DOHH2 (cell line): Measurements from ENCODE around the gene HCLS1.

Experiments used
- H3F3A ChIP-seq: fragments of 200-600 bp; sonication (generic), shearing (Covaris generic); 2 replicates; pipeline ENCODE4 v1.6.0; 2016; ENCODE audit warnings: antibody characterized with exemption, mild to moderate bottlenecking; ENCODE audit not compliant: control insufficient read depth, insufficient read depth
- H3K27ac ChIP-seq: fragments of 200-600 bp; sonication (generic); 2 replicates; pipeline ENCODE4 v1.5.1; 2014; ENCODE audit warnings: low read depth, mild to moderate bottlenecking, low read length, moderate library complexity
- H3K27me3 ChIP-seq: fragments of 200-600 bp; sonication (generic); 2 replicates; pipeline ENCODE4 v1.6.1; 2014; ENCODE audit warnings: mild to moderate bottlenecking, low read length, mixed read lengths; ENCODE audit not compliant: control insufficient read depth
- H3K36me3 ChIP-seq: fragments of 200-600 bp; sonication (generic); 2 replicates; pipeline ENCODE4 v1.6.1; 2014; ENCODE audit warnings: mild to moderate bottlenecking, low read length, moderate library complexity, mixed read lengths; ENCODE audit not compliant: control insufficient read depth
- H3K4me1 ChIP-seq: fragments of 200-600 bp; sonication (generic); 2 replicates; pipeline ENCODE4 v1.6.1; 2014; ENCODE audit warnings: mild to moderate bottlenecking, low read length, mixed read lengths; ENCODE audit not compliant: control insufficient read depth
- H3K4me2 ChIP-seq: fragments of 200-600 bp; sonication (generic); 2 replicates; pipeline ENCODE4 v1.6.0; 2014; ENCODE audit warnings: mild to moderate bottlenecking, low read length, moderate library complexity
- H3K4me3 ChIP-seq: fragments of 200-600 bp; sonication (generic); 2 replicates; pipeline ENCODE4 v1.5.1; 2014; ENCODE audit warnings: mild to moderate bottlenecking, low read length, mixed read lengths
- H3K79me2 ChIP-seq: fragments of 200-600 bp; sonication (generic); 2 replicates; pipeline ENCODE4 v1.6.1; 2014; ENCODE audit warnings: mild to moderate bottlenecking, low read length, mixed read lengths; ENCODE audit not compliant: control insufficient read depth
- H3K9me2 ChIP-seq: fragments of 200-600 bp; sonication (generic); replicated peaks from 2 replicates; pipeline ENCODE4 v1.6.1; 2014; ENCODE audit warnings: mild to moderate bottlenecking, low read length, mixed read lengths; ENCODE audit not compliant: control insufficient read depth
- H3K9me3 ChIP-seq: fragments of 200-600 bp; sonication (generic); 2 replicates; pipeline ENCODE4 v1.6.1; 2014; ENCODE audit warnings: antibody characterized with exemption, low read length, mixed read lengths; ENCODE audit not compliant: control insufficient read depth, insufficient read depth
- H4K20me1 ChIP-seq: fragments of 200-600 bp; sonication (generic); 2 replicates; pipeline ENCODE4 v1.6.0; 2014; ENCODE audit warnings: low read depth, mild to moderate bottlenecking, antibody characterized with exemption, low read length, moderate library complexity; ENCODE audit not compliant: control insufficient read depth, insufficient read depth
- EZH2phosphoT487 ChIP-seq: fragments of 200-600 bp; sonication (generic); IDR thresholded peaks from 2 replicates; pipeline ENCODE4 v1.6.1; 2017; ENCODE audit warnings: borderline replicate concordance, mild to moderate bottlenecking, antibody characterized with exemption, low read length, moderate library complexity, mixed read lengths
- TF ChIP-seq, protein P1 (sequence below): fragments of 200-600 bp; sonication (generic); IDR thresholded peaks from one replicate; pipeline ENCODE4 v1.5.1; 2014; ENCODE audit warnings: antibody characterized with exemption, mild to moderate bottlenecking, low read depth, low read length; ENCODE audit not compliant: poor library complexity, severe bottlenecking

The HCLS1 gene, protein sequence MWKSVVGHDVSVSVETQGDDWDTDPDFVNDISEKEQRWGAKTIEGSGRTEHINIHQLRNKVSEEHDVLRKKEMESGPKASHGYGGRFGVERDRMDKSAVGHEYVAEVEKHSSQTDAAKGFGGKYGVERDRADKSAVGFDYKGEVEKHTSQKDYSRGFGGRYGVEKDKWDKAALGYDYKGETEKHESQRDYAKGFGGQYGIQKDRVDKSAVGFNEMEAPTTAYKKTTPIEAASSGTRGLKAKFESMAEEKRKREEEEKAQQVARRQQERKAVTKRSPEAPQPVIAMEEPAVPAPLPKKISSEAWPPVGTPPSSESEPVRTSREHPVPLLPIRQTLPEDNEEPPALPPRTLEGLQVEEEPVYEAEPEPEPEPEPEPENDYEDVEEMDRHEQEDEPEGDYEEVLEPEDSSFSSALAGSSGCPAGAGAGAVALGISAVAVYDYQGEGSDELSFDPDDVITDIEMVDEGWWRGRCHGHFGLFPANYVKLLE

DNA sequence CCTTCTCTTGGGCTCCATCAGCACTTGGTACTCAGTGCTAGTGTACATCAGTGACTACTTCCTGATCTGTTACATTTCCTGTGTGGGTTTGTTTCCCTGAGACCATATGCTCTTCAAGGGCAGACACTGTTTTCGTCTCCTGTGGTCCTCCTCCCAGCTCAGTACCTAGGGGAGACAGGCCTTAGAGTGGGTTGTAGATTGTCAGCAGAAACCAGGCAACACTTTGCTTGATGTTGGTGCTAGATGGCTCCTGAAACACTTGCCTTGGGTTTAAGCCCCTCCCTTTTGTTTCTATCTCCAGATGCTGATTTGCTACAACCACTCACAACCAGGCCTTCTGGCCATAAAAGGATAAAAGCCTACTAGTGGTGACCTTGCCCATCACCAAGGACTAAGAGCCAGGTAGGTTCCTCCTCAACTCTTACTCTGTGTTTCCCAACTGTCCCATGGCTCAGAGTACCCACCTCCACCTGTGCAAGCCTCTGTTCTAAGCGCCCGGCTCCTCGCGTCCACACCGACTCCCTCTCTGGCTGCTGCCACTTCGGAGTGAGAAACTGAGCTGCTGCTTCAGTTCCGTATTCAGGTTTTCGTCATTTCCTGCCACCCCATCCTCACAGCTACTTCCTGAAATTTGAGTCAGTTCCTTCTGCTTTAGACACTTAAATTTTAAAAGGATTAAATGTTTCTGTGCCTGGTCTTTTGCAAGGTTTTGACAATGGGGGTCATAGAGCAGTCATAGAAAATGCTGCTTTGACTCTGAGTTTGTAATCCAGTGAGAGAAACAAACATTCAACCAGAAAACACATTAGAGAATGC, at the start of gene HCLS1:
TSS of gene HCLS1 (minus strand) at position 548 of the 816 bp plus-strand sequence. CDS start 2,556 bp downstream, outside the sequence.
- TF ChIP-seq, protein P1, sequence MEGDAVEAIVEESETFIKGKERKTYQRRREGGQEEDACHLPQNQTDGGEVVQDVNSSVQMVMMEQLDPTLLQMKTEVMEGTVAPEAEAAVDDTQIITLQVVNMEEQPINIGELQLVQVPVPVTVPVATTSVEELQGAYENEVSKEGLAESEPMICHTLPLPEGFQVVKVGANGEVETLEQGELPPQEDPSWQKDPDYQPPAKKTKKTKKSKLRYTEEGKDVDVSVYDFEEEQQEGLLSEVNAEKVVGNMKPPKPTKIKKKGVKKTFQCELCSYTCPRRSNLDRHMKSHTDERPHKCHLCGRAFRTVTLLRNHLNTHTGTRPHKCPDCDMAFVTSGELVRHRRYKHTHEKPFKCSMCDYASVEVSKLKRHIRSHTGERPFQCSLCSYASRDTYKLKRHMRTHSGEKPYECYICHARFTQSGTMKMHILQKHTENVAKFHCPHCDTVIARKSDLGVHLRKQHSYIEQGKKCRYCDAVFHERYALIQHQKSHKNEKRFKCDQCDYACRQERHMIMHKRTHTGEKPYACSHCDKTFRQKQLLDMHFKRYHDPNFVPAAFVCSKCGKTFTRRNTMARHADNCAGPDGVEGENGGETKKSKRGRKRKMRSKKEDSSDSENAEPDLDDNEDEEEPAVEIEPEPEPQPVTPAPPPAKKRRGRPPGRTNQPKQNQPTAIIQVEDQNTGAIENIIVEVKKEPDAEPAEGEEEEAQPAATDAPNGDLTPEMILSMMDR, result peak; percentile 33
- no peak for TF ChIP-seq EZH2phosphoT487
- Histone ChIP-seq H3K4me2 (peak within 1 kb of the TSS; percentile 97), H3K27ac (peak within 1 kb of the TSS; percentile 77), H3K36me3 (peaks cover 60% of the 10 kb centered on the region), H3F3A (no peaks in the 10 kb centered on the region), H3K79me2 (peaks cover 38% of the 10 kb centered on the region), H3K4me1 (peaks cover 39% of the 10 kb centered on the region), H3K9me2 (no peaks in the 10 kb centered on the region), H3K9me3 (no peaks in the 10 kb centered on the region), H4K20me1 (no peaks in the 10 kb centered on the region), H3K4me3 (peak within 1 kb of the TSS; percentile 96), H3K27me3 (no peaks in the 10 kb centered on the region)

- no peak for TF ChIP-seq EZH2phosphoT487
- TF ChIP-seq, protein P1, result no peak
- Histone ChIP-seq H4K20me1 (no peaks in the 10 kb centered on the region), H3K36me3 (peaks cover 19% of the 10 kb centered on the region), H3K4me1 (no peaks in the 10 kb centered on the region), H3K27ac (no peak overlapping the region), H3F3A (peaks cover 3% of the 10 kb centered on the region; the same call in 1 of the 2 replicates), H3K9me3 (no peaks in the 10 kb centered on the region), H3K27me3 (no peaks in the 10 kb centered on the region), H3K4me3 (no peak overlapping the region), H3K9me2 (no peaks in the 10 kb centered on the region), H3K4me2 (no peak overlapping the region), H3K79me2 (no peaks in the 10 kb centered on the region)
Observed at GRCh38 chr3:121710347-121710746, 49.6 kb upstream of the HCLS1 start.

DNA sequence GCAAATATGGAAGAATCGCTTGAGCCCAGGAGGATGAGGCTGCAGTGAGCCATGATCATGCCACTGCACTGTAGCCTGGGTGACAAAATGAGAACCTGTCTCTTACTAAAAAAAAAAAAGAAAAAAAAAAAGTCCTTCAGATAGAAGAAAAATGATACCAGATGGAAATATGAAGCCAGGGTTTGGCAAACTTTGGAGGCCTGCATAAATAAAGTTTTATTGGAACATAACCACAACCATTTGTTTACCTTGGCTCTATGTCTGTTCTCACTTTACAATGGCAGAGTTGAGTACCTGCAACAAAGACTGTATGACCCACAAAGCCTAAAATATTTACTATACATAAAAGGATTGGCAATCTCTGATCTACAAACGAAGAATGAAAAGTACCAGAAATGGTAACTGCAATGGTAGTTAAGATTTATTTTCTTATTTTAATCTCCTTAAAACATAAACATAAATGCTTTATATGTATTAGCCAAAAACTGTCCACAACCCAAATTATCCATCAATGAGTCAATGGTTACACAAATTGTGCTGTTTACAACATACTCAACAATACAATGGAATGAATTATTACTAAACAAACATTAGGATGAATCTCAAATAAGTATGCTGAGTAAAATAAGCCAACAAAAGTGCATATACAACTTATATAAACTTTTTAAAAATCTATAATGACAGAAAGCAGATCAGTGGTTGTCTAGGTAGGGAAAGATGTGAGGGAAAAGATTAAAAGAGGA, 47.0 kb upstream of the HCLS1 start:
- Histone ChIP-seq H3K9me2 (no peaks in the 10 kb centered on the region), H3K4me3 (no peak overlapping the region), H3K27me3 (no peaks in the 10 kb centered on the region), H3K36me3 (0 out of 2 replicates have a peak, but pooled peaks cover 3% of the 10 kb centered on the region), H3K27ac (no peak overlapping the region), H4K20me1 (no peaks in the 10 kb centered on the region), H3F3A (no peaks in the 10 kb centered on the region; the same call in 1 of the 2 replicates), H3K79me2 (no peaks in the 10 kb centered on the region), H3K4me1 (no peaks in the 10 kb centered on the region), H3K4me2 (no peak overlapping the region), H3K9me3 (no peaks in the 10 kb centered on the region)
- TF ChIP-seq EZH2phosphoT487, result no peak
- TF ChIP-seq, protein P1, result no peak
